GM04503 (cell line): Measurements from ENCODE around the gene PTPRG.

Experiments
- DNase-seq: peaks from one replicate; pipeline ENCODE4 v3.0.0-alpha.2; 2012; ENCODE audit warnings: low read depth

PTPRG gene

GRCh38 chr3:62193586-62194345 lies 632.4 kb downstream of the PTPRG start:
- DNase-seq: no peak

DNA sequence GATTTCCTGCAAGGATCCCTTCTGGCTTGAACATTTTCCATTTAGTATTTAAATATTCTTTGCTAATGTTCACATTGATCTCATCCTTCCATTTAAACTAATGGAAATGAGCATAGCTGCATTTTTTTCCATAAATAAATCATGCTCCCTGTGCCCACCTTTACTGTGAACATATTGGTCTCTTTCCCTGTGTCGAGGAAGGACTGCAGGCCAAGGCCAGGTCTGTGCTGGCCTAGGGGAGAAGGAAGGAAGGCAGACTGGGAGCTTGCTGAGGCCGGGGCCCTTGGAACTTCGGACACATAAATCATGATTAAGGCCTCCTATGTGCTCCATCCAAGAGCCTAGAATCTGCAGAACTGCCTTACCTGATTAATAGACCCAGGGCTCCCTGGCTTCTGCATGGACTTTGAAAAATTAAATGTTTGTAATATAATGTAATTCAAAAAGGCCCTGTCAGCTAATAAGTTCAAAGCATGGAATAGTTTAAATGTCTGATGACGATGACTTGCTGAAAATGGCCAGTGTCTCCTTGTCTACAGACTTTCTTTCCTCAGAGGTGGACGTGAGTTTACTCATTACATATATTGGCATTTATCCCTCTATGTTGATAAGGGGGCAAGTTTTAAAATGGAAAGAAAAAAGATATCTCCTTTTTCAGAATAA lies 636.1 kb downstream of the PTPRG start:
- DNase-seq: no peak

DNA sequence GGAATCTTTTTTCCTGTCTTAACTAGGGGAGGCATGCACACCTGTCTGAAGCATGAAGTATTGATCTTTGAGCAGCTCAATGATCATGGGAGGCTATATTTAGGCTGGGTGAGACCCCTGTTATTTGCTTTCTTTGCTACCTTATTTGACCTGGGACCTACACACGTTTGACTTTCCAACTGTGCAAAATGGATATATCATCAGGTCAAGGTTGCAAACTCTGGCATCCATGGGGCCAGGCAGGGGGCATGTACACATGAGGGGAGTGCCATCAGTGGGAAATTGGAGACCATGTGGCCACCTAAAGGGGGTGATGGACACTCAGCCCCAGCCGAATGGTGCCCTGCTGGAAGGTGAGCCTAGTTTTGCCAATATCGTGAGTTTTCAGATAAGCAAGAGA lies 637.8 kb downstream of the PTPRG start:
- DNase-seq: no peak

DNA sequence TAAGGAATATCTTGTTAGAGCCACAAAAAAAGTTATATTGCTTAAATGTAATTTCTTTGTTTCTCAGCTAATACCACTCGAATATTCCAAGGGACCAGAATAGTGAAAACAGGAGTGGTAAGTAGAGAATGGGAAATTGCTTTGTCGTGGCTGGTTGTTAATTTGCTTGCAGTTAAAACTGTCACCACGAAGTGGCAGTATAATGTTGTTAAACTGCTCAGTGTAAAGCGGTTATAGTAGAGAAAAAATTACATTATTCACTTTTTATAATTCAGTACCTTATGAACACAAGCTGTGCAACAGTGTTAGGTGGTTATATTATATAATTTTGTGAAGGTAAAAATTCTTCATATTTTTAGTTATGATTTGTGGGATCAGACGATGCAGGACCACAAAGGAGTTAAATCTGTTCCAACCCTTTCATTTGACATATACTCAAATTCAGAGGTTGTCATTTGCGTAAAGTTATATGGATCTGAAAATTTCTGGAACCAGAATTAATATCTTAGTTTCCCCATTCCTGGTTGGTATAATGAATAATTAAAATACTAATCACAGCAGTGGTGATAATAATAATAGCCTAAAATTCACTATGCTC lies 640.2 kb downstream of the PTPRG start:
- DNase-seq: no peak

DNA sequence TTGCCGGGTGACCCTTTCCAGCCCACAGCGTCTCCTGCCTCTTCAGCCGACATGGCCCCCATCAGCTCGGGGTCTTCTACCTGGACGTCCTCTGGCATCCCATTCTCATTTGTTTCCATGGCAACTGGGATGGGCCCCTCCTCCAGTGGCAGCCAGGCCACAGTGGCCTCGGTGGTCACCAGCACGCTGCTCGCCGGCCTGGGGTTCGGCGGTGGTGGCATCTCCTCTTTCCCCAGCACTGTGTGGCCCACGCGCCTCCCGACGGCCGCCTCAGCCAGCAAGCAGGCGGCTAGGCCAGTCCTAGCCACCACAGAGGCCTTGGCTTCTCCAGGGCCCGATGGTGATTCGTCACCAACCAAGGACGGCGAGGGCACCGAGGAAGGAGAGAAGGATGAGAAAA lies 641.8 kb downstream of the PTPRG start:
- DNase-seq: no peak

- no peak for DNase-seq
Measured at GRCh38 chr3:62203561-62203960, 642.2 kb downstream of the PTPRG start.

DNA sequence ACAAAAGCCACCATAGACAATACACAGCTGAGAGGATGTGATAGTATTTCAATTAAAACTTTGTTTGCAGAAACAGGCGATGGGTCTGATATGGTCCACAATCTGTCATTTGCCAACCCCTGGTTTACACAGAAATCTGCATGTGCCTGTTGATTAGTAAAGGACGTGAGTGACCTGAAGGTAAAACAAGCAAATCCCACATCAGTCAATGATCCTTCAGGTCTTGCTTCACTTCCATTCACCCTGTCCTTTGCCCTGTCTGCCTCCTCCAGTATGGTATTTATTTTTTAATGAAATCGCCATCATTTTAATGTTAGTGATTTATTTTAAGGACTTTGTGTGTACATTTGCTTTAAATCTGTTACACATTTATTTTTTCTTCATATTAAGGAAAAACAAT lies 645.8 kb downstream of the PTPRG start:
- no peak for DNase-seq

DNA sequence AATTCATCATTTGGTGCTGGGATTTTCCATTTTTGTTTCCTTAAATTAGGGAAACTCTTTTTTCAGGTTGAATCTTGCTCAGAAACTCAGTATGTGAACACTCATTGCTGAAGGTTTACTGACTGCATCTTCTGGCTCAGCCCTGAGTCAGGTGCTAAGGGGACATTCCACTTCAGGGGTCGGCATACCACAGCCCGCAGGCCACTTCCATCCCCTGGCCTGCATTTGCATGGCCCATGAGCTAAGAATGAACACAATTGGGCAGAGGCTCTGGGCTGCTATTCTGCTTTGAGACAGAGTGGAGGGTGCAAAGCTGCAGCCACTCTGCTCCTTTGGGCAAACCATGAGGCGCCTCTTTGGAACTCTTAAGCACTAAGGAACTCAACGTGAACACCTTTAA lies 647.0 kb downstream of the PTPRG start:
- DNase-seq: no peak

GRCh38 chr3:62209101-62209500 lies 647.7 kb downstream of the PTPRG start:
- DNase-seq: no peak

GRCh38 chr3:62210011-62210410 lies 648.6 kb downstream of the PTPRG start:
- no peak for DNase-seq

GRCh38 chr3:62211675-62212429 lies 650.5 kb downstream of the PTPRG start:
- no peak for DNase-seq

DNA sequence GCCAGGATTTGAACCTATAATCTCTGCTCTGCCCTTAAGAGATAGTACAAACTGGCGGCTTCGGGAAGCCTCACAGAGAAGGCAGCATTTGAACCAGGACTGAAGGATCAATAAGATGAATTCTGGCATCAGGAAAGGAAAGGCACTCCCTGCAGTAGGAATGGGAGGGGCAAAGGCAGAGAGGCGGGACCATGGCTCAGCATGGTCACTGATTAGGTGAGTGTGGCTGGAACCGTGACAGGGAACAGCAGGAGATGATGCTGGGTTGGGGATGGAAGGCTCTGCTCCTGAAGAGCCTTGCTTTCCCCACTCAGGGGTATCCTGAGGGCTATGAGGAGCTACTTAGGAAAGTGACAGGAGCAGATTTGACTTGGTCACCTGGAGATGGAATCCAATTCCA lies 653.5 kb downstream of the PTPRG start:
- no peak for DNase-seq

GRCh38 chr3:62220616-62221015 lies 659.2 kb downstream of the PTPRG start:
- no peak for DNase-seq

- no peak for DNase-seq
Measured at GRCh38 chr3:62225051-62225450, 663.7 kb downstream of the PTPRG start.

- DNase-seq: no peak
Measured at GRCh38 chr3:62226601-62227339, 665.4 kb downstream of the PTPRG start.

DNA sequence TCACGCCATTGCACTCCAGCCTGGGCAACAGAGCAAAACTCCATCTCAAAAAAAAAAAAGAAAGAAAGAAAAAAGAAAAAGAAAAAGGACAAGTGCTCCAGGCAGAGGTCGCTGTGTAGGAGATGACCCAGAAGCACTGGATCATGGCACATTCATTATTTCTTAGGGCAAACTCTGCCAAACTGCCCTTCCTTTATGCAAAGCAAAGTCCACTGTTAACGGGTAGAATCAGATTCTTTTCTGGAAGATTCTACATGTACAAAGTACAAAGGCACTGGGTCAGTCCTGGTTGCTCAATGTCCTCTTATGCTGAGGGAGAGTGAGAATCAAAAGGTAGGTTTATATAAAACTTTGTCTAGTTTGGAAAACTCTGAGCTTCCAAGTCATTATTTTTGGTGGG lies 667.1 kb downstream of the PTPRG start:
- DNase-seq: no peak

DNA sequence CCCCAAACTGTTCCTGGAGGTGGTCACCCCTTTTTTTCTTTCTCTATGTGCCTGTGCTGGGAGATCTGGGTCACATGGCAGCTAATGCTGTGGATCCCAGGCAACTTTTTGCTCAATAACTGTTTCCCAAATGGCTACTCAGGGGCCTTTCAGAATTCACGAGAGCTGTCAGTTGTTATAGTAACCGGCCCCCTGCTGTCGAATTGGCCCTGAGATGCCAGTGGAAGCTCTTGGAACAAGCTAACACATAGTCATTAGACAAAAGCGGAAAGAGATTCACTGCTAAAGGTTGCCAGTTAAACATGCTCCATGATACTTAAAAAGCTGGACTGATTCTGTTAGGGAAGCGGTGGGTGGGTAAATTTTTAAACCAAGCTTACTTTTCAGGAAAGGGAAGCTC lies 667.8 kb downstream of the PTPRG start:
- DNase-seq: no peak

DNA sequence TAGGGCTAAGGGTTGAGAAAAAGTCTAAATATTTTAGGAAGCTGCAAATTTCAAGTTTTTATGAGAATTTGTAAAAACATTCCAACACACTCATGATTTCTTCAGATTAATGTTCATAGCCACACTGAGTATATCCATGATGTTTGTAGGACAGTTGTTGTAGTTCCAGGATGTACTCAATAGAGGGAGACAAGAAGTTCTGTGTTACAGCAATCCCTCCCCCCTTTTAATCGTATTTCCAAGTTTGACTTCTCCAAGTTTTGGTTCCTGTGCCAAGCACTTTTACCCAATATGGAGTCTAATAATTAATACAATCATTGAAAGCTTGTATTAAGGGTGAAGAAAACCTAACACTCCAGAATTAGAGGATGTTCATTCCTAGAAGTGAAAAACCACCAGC lies 668.5 kb downstream of the PTPRG start:
- no peak for DNase-seq

DNA sequence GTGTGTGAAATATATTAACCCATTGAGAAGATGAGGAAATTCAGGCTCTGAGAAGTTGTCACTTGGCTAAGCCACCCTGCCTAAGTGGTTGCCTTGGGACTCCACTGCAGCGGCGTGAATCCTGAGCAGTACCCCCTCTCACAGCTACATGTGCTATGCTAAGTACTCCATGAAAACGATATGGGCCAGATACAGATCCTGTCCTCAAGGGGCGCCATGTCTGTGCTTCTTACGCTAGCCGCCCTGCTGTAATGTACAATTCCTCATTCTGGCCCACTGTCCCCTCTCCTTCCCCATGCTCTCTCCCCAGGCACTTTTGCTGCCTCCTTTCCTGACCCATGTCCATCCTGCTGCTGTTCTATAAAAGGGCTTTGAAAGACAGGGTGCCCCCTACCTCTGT lies 671.7 kb downstream of the PTPRG start:
- DNase-seq: no peak

- DNase-seq: no peak
Measured at GRCh38 chr3:62236016-62236415, 674.6 kb downstream of the PTPRG start.

DNA sequence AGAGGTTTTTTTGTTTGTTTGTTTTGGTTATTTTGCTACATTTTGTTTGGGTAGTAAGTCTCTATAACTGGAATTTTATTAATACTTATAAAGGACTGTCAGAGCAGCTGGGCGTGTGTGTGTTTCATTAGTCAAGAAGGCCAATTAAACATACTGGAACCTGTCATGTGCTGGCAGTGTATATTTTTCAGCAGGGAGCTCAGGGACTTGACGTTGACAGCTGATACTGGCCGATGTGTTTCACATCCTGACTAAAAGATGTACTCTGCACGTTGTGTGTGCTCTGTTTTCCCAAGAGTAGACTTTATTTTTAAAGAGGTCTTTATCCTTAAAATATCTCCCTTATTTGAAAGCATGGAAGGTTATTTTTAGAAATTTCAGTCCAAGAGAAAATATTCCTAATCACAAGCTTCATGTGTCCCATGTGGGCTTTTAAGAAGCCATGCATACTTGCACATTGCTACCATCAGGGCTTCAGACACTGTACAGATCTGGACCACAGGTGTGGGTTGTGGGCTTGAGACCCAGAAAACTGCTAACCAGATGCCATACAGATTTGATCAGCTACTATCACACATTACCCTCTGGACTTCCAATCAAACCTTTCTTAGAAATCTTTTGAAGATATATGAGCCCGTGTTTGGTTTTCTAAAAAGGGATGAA lies 676.0 kb downstream of the PTPRG start:
- no peak for DNase-seq

DNA sequence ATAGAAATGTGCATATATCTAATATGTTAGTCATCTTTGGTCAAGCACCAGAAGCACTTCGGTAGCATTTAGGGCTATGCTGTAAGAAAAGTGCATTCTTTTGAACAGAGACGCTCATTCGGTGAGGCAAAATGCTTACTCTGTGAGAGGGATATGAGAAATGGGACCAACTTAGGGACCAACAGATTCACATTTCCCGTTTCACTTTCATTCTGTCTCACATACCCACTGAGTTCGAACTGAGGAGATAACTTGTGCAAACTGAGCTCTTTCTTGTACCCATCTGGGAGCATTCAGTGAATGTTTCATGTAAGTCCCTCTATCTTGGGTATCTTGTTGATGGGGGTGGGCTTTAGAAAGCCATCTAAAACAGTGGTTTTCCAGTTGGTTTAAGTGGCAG lies 676.6 kb downstream of the PTPRG start:
- no peak for DNase-seq
